Left lung (tissue), 10 donors: ENCODE measurements around the gene KCNE3. TPM values are rescaled to one million over a fixed set of nuclear protein-coding genes. Genes with fewer than 3 reads are reported as not detected.

Experiments used
- ATAC-seq: fragments of 200-7000 bp; cut with Tn5 transposase; one replicate; pipeline ENCODE4 v1.9.1; 2020; ENCODE audit warnings: moderate library complexity
- DNase-seq, 4 donors: peaks; one replicate each; pipeline ENCODE4 v3.0.0-alpha.2; 2013 to 2020
- H3K27ac ChIP-seq, 2 donors: fragments of 200-600 bp; sonication (generic) in 1 of 2; one replicate each; pipeline versions ENCODE4 v1.5.0 to v1.8.0; 2020 to 2021
- H3K27me3 ChIP-seq, 2 donors: fragments of 200-600 bp; sonication (generic) in 1 of 2; one replicate each; pipeline versions ENCODE4 v1.5.0 to v1.8.0; 2020 to 2021
- H3K36me3 ChIP-seq, 2 donors: fragments of 200-600 bp; sonication (generic) in 1 of 2; one replicate each; pipeline versions ENCODE4 v1.5.0 to v1.8.0; 2020 to 2021
- H3K4me1 ChIP-seq, 2 donors: fragments of 200-600 bp; one replicate each; pipeline ENCODE4 v1.8.0; 2021
- H3K4me3 ChIP-seq, 2 donors: fragments of 200-600 bp; sonication (generic) in 1 of 2; one replicate each; pipeline versions ENCODE4 v1.5.0 to v1.8.0; 2020 to 2021; ENCODE audit warnings: mild to moderate bottlenecking in 1 of 2
- H3K9me3 ChIP-seq, 2 donors: fragments of 200-600 bp; sonication (generic) in 1 of 2; one replicate each; pipeline versions ENCODE4 v1.5.0 to v1.8.0; 2020 to 2021
- intact Hi-C, 2 donors: fragments of 100-400 bp; cut with DNase I; formaldehyde crosslinking; loops; one replicate each; pipeline versions ENCODE4 v1.11.2 to v1.14.2; 2022
- polyA plus RNA-seq, 6 donors: library from polyadenylated mRNA; unstranded; fragments of 120-200 nt; gene quantifications; one replicate each; pipeline ENCODE4 v1.2.1, GENCODE V29; 2013; ENCODE audit not compliant: insufficient read length in 6 of 6
- total RNA-seq, 2 donors: library from RNA; stranded (reverse); fragmentation: NEBNext Ultra II Directional; extraction: Animal tissue kit (Norgen Biotek cat#: 25700); gene quantifications; one replicate each; pipeline ENCODE4 v1.2.1, GENCODE V29; 2021
- TF ChIP-seq, protein P1 (sequence below), 2 donors: fragments of 200-600 bp; sonication (generic) in 1 of 2; IDR thresholded peaks; one replicate each; pipeline versions ENCODE4 v1.5.0 to v1.8.0; 2021; ENCODE audit warnings: antibody characterized with exemption in 2 of 2
- donor health status: DM: no; HTN: yes; CAD: no.
- donor health status: DM: no; HTN: no; CAD: no.

KCNE3 gene
- total and polyA plus RNA-seq, 8 donors = 9.7 to 26.6 (median 13.3) TPM

DNA sequence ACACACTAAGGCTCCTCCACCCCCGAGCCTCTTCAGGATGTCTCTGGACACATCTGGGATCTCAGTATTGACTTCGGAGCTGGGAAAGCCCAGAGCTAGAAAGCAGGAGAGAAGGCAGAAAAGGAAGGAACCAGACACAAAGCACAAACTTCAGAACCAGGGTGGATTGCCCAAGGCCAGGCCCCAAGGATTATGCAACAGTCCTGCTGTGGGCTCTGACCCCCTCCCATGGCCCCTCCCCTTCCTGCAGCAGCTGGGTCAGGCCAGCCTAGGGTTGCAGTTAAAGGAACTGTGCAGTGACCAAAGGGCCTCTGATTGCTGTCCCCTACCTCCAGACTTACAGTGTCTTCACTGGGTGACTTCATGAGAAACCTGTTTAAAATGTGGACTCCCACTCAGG lies 5.3 kb downstream of the KCNE3 start:
- Histone ChIP-seq H3K4me1 (peaks cover 11 to 70% of the 10 kb centered on the region in 2 donors), H3K36me3 (peaks cover 0 to 13% of the 10 kb centered on the region in 2 donors), H3K4me3 (peak overlapping the region; percentile 7 to 53), H3K9me3 (no peaks in the 10 kb centered on the region), H3K27me3 (no peaks in the 10 kb centered on the region), H3K27ac (peak overlapping the region; percentile 83 to 88)
- TF ChIP-seq, protein P1, sequence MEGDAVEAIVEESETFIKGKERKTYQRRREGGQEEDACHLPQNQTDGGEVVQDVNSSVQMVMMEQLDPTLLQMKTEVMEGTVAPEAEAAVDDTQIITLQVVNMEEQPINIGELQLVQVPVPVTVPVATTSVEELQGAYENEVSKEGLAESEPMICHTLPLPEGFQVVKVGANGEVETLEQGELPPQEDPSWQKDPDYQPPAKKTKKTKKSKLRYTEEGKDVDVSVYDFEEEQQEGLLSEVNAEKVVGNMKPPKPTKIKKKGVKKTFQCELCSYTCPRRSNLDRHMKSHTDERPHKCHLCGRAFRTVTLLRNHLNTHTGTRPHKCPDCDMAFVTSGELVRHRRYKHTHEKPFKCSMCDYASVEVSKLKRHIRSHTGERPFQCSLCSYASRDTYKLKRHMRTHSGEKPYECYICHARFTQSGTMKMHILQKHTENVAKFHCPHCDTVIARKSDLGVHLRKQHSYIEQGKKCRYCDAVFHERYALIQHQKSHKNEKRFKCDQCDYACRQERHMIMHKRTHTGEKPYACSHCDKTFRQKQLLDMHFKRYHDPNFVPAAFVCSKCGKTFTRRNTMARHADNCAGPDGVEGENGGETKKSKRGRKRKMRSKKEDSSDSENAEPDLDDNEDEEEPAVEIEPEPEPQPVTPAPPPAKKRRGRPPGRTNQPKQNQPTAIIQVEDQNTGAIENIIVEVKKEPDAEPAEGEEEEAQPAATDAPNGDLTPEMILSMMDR (IDR thresholded peaks at IDR 0.05) = no peak
- DNase-seq (peak; percentile 59 to 94 (median 87)), ATAC-seq (peak; percentile 88)
- intact Hi-C loops = no loop called here

DNA sequence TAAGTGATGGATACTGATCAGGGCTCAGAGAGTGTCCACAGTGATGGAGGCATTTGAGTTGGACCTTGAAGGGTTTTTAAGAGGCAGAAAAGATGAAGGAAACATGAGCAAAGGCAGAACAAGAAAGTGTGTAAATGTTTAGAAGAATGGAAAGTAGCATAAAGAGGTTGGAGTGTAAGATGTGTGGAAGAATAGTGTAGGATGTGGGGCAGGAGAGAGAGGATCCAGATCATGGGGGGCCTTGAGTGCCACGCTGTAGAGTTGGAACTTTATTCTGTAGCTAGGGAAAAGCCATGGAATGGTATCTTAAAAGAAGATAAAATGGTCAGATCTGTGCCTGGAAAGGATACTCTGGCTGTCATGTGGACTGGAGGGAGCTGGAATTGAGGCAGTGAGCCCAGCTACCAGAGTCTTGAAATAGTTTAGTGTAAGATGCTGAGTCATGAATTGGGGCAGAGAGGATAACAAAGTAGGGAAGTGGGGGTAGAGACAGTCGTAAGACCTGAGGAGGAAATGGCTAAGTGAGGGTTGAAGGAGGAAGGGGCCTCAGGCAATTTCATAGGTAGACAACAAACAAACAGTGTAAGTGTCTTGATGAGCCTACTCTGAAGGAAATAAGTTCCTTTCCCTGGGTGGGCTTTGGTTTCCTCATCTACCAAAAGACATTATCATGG lies 6.7 kb downstream of the KCNE3 start:
- TF ChIP-seq, protein P1 (IDR thresholded peaks at IDR 0.05) = no peak
- DNase-seq (no peak), ATAC-seq (peak; percentile 58)
- Histone ChIP-seq H3K9me3 (no peaks in the 10 kb centered on the region), H3K4me3 (peak overlapping the region; percentile 4 to 53), H3K27ac (peak overlapping the region; percentile 83 to 88), H3K4me1 (peaks cover 11 to 57% of the 10 kb centered on the region in 2 donors), H3K36me3 (peaks cover 0 to 24% of the 10 kb centered on the region in 2 donors), H3K27me3 (no peaks in the 10 kb centered on the region)
- intact Hi-C loops = no loop called here

DNA sequence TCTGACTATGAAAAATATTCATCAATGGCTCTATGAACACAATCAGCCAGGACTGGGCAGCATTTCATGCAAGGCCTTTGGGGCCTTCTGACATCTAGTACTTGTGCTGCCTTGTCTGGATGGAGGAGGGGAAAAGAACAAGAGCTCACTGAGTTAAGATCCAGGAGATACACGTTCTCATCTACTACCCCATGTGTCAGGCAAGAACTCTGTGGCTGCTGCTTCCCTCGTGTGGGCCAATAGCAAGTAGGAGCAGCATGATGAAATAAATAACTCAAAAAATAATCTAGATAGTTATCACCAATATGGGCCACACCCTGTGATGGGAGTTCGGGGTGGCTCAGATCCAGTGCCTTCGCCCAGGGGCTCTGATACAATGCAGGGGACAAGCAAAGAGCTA lies 7.3 kb downstream of the KCNE3 start:
- Histone ChIP-seq H3K36me3 (peaks cover 0 to 27% of the 10 kb centered on the region in 2 donors), H3K4me3 (peak overlapping the region in 1 of 2 donors; percentile 53), H3K4me1 (peaks cover 11 to 51% of the 10 kb centered on the region in 2 donors), H3K27me3 (no peaks in the 10 kb centered on the region), H3K9me3 (no peaks in the 10 kb centered on the region), H3K27ac (peak overlapping the region; percentile 83 to 88)
- TF ChIP-seq, protein P1 (IDR thresholded peaks at IDR 0.05) = no peak
- DNase-seq = no peak
- intact Hi-C loops = no loop called here
- no peak for ATAC-seq

DNA sequence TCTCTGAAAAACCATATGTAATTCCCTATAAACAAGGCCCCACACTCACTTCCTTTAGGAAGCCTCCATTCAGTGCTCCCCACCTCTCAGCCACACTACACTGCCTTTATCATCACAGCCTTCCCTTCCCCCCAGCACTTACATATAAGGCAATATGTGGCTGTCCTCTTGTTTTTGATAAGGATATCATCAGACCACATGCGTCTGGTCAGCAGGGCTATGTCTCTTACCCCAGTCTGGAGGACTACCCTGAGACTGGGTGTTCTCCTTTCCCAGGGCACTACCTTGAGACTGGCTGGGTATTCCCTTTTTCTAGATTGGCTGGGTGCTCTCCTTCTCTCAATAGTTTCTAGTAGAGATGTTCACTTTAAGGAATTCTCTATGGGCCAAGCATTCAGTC lies 7.8 kb downstream of the KCNE3 start:
- no peak for ATAC-seq
- TF ChIP-seq, protein P1 (IDR thresholded peaks at IDR 0.05) = no peak
- H3K4me3 ChIP-seq = peak overlapping the region in 1 of 2 donors; percentile 53
- H3K4me1 ChIP-seq = peaks cover 11 to 49% of the 10 kb centered on the region in 2 donors
- peaks cover 0 to 27% of the 10 kb centered on the region in 2 donors for H3K36me3 ChIP-seq
- no peaks in the 10 kb centered on the region for H3K9me3 ChIP-seq
- H3K27me3 ChIP-seq = no peaks in the 10 kb centered on the region
- no peak for DNase-seq
- intact Hi-C loops = loop anchor here in 1 of 2 donors (10.0 kb wide), 1 partner anchor 205 kb away; no protein-coding TSS in a partner anchor
- H3K27ac ChIP-seq = peak overlapping the region in 1 of 2 donors; percentile 88

DNA sequence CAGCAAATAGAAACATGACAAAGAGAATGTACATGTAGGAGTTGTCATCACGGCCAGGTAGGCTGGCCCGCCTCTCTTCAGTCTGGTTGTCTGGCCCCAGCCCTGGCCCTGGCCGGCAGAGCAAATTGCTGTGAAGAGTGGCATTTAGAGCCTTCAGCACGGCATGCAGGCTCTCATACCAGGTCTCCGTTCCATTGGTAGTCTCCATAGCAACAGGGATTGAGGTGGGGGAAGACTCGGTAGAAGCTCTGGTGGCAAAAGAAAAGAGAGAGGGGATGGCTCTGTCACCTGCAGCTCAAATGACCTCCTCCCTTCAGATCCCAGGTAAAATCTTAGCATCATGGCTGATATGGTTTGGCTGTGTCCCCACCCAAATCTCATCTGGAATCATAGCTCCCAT lies 10.0 kb downstream of the KCNE3 start:
- DNase-seq (no peak), ATAC-seq (no peak)
- intact Hi-C loops = loop anchor here in 1 of 2 donors (10.0 kb wide), 1 partner anchor 203 kb away; no protein-coding TSS in a partner anchor
- Histone ChIP-seq H3K36me3 (peaks cover 0 to 27% of the 10 kb centered on the region in 2 donors), H3K4me3 (no peak overlapping the region), H3K27me3 (no peaks in the 10 kb centered on the region), H3K27ac (no peak overlapping the region), H3K9me3 (no peaks in the 10 kb centered on the region), H3K4me1 (peaks cover 11 to 40% of the 10 kb centered on the region in 2 donors)
- TF ChIP-seq, protein P1 (IDR thresholded peaks at IDR 0.05) = no peak
